H1 (cell line): Measurements from ENCODE around the gene MAPK11. TPM values are rescaled to one million over a fixed set of nuclear protein-coding genes. Genes with fewer than 3 reads are reported as not detected.

Experiments used
- CTCF ChIA-PET: fragments of 300-600 bp; sonication (Branson Sonifier 250); formaldehyde crosslinking; loops from one replicate; lab custom pipeline; 2021; ENCODE audit not compliant: partially characterized antibody; lab: Charles Lee
- POLR2A ChIA-PET: fragments of 300-600 bp; sonication (Branson Sonifier 250); formaldehyde crosslinking; loops from one replicate; lab custom pipeline; 2021; ENCODE audit warnings: inconsistent platforms; ENCODE audit not compliant: partially characterized antibody; lab: Charles Lee
- DNase-seq, 2 experiments: peaks; one replicate each; pipeline versions ENCODE4 v3.0.0 to v3.0.0-alpha.2; 2010 to 2022; ENCODE audit warnings: low spot score in 2 of 2, low read depth in 1 of 2, mixed read lengths in 1 of 2
- FAIRE-seq: peaks from 2 replicates; lab custom pipeline; 2011; peaks lifted over from hg19 to GRCh38; lab: Jason Lieb, UNC
- H2AFZ ChIP-seq: 2 replicates; pipeline ENCODE4 v1.8.1; 2012; ENCODE audit warnings: low read length, inconsistent platforms
- H2AK5ac ChIP-seq: 2 replicates; pipeline ENCODE4 v1.6.1; 2013; ENCODE audit warnings: low read depth, low read length
- H2BK120ac ChIP-seq: replicated peaks from 2 replicates; pipeline ENCODE3; 2013; ENCODE audit warnings: low read depth, low read length, inconsistent platforms
- H2BK12ac ChIP-seq: 2 replicates; pipeline ENCODE4 v1.6.1; 2013; ENCODE audit warnings: low read depth, low read length
- H2BK15ac ChIP-seq: 2 replicates; pipeline ENCODE4 v1.6.1; 2013; ENCODE audit warnings: low read length
- H2BK20ac ChIP-seq: 2 replicates; pipeline ENCODE4 v1.6.1; 2013; ENCODE audit warnings: low read length
- H2BK5ac ChIP-seq: 2 replicates; pipeline ENCODE4 v1.6.1; 2013; ENCODE audit warnings: low read depth, low read length
- H3K14ac ChIP-seq: 2 replicates; pipeline ENCODE4 v1.6.1; 2013; ENCODE audit warnings: inconsistent platforms; ENCODE audit not compliant: insufficient read length
- H3K18ac ChIP-seq: 2 replicates; pipeline ENCODE4 v1.6.1; 2013; ENCODE audit warnings: low read length; ENCODE audit errors: extremely low read depth
- H3K23ac ChIP-seq: 2 replicates; pipeline ENCODE4 v1.6.1; 2013; ENCODE audit warnings: inconsistent platforms; ENCODE audit not compliant: insufficient read length
- H3K23me2 ChIP-seq: 2 replicates; pipeline ENCODE4 v1.6.1; 2013; ENCODE audit warnings: low read depth, low read length
- H3K27ac ChIP-seq: 2 replicates; pipeline ENCODE4 v1.6.1; 2011; ENCODE audit warnings: low read depth, low read length, inconsistent platforms
- H3K27me3 ChIP-seq, 4 experiments: replicated peaks in 1 of 4; 1 replicate in 1 of 4; 2 replicates in 3 of 4; pipeline versions ENCODE4 v1.6.1 to v1.8.1; 2011 to 2013; ENCODE audit warnings: low read length in 3 of 4, mild to moderate bottlenecking in 3 of 4, inconsistent platforms in 2 of 4, mixed read lengths in 2 of 4, moderate library complexity in 1 of 4; ENCODE audit not compliant: control insufficient read depth in 3 of 4, insufficient read depth in 3 of 4; ENCODE audit errors: extremely low read depth in 1 of 4
- H3K36me3 ChIP-seq, 4 experiments: 2 replicates each; pipeline versions ENCODE4 v1.6.1 to v1.8.1; 2011 to 2013; ENCODE audit warnings: mild to moderate bottlenecking in 4 of 4, low read length in 3 of 4, moderate library complexity in 2 of 4, control low read depth in 1 of 4, inconsistent platforms in 1 of 4; ENCODE audit not compliant: insufficient read depth in 4 of 4, control insufficient read depth in 2 of 4
- H3K4ac ChIP-seq: replicated peaks from 2 replicates; pipeline ENCODE3; 2013; ENCODE audit warnings: low read length, low read depth, mixed read lengths, inconsistent platforms; ENCODE audit not compliant: insufficient read length
- H3K4me1 ChIP-seq, 4 experiments: replicated peaks in 1 of 4; 1 replicate in 1 of 4; 2 replicates in 3 of 4; pipeline versions ENCODE4 v1.6.1 to v1.8.1; 2011 to 2013; ENCODE audit warnings: low read length in 3 of 4, inconsistent platforms in 2 of 4, mixed read lengths in 1 of 4; ENCODE audit not compliant: insufficient read depth in 4 of 4, control insufficient read depth in 3 of 4
- H3K4me2 ChIP-seq, 2 experiments: 2 replicates each; pipeline versions ENCODE4 v1.6.1 to v1.8.1; 2011 to 2013; ENCODE audit warnings: low read depth in 2 of 2, low read length in 2 of 2, control low read depth in 1 of 2, inconsistent platforms in 1 of 2, mild to moderate bottlenecking in 1 of 2; ENCODE audit not compliant: insufficient read depth in 1 of 2
- H3K4me3 ChIP-seq, 4 experiments: fragments of 200-600, 300-600 bp in 1 of 4; sonication (generic), shearing (Covaris generic), sonication (Bioruptor Twin) in 1 of 4; 2 replicates each; pipeline versions ENCODE4 v1.5.1 to v1.8.1; 2011 to 2016; ENCODE audit warnings: low read length in 4 of 4, low read depth in 3 of 4, control low read depth in 2 of 4, inconsistent platforms in 2 of 4, mild to moderate bottlenecking in 2 of 4, mixed read lengths in 1 of 4, moderate library complexity in 1 of 4; ENCODE audit not compliant: insufficient read depth in 2 of 4; ENCODE audit errors: extremely low read depth in 1 of 4
- H3K56ac ChIP-seq: replicated peaks from 2 replicates; pipeline ENCODE3; 2013; ENCODE audit warnings: low read depth, mild to moderate bottlenecking, mixed read lengths, low read length, inconsistent platforms; ENCODE audit not compliant: insufficient read length
- H3K79me1 ChIP-seq: 2 replicates; pipeline ENCODE4 v1.6.1; 2013; ENCODE audit warnings: low read depth, low read length, control low read depth
- H3K79me2 ChIP-seq, 2 experiments: 2 replicates each; pipeline versions ENCODE4 v1.6.1 to v1.8.1; 2012 to 2013; ENCODE audit warnings: low read length in 2 of 2, mild to moderate bottlenecking in 2 of 2, inconsistent platforms in 1 of 2; ENCODE audit not compliant: insufficient read depth in 2 of 2, control insufficient read depth in 1 of 2
- H3K9ac ChIP-seq, 4 experiments: replicated peaks in 1 of 4; 1 replicate in 1 of 4; 2 replicates in 3 of 4; pipeline versions ENCODE4 v1.6.1 to v1.8.1; 2011 to 2013; ENCODE audit warnings: low read depth in 3 of 4, low read length in 3 of 4, control low read depth in 2 of 4, mild to moderate bottlenecking in 2 of 4, moderate library complexity in 2 of 4, inconsistent platforms in 1 of 4; ENCODE audit errors: extremely low read depth in 1 of 4
- H3K9me3 ChIP-seq, 2 experiments: 2 replicates each; pipeline versions ENCODE4 v1.6.1 to v1.8.1; 2012 to 2013; ENCODE audit warnings: mild to moderate bottlenecking in 2 of 2, moderate library complexity in 2 of 2, control low read depth in 1 of 2, inconsistent platforms in 1 of 2, low read depth in 1 of 2, low read length in 1 of 2, mixed read lengths in 1 of 2; ENCODE audit not compliant: insufficient read depth in 2 of 2
- H4K20me1 ChIP-seq, 2 experiments: replicated peaks in 1 of 2; 2 replicates each; pipeline versions ENCODE3 to v1.8.1; 2011 to 2013; ENCODE audit warnings: inconsistent platforms in 2 of 2, low read length in 2 of 2, mild to moderate bottlenecking in 1 of 2; ENCODE audit not compliant: insufficient read depth in 2 of 2, control insufficient read depth in 1 of 2
- H4K5ac ChIP-seq: 2 replicates; pipeline ENCODE4 v1.6.1; 2013; ENCODE audit warnings: low read length, low read depth, mixed read lengths, inconsistent platforms; ENCODE audit not compliant: insufficient read length
- H4K8ac ChIP-seq: 2 replicates; pipeline ENCODE4 v1.8.0; 2013; ENCODE audit warnings: mild to moderate bottlenecking, moderate library complexity, low read length, inconsistent platforms; ENCODE audit not compliant: insufficient read depth; ENCODE audit errors: extremely low read depth
- H4K91ac ChIP-seq: replicated peaks from 2 replicates; pipeline ENCODE3; 2013; ENCODE audit warnings: low read length, mixed read lengths, inconsistent platforms; ENCODE audit not compliant: insufficient read length
- CTCF ChIP-seq, 3 experiments: IDR thresholded peaks; 1 replicate in 2 of 3; 2 replicates in 1 of 3; pipeline versions ENCODE4 v1.5.1 to v1.6.1; 2011; ENCODE audit warnings: low read length in 3 of 3, mild to moderate bottlenecking in 3 of 3, inconsistent platforms in 2 of 3, low read depth in 1 of 3, moderate library complexity in 1 of 3; ENCODE audit not compliant: insufficient read depth in 1 of 3; ENCODE audit errors: control extremely low read depth in 1 of 3
- KDM1A ChIP-seq: fragments of 200-600, 300-600 bp; sonication (generic); IDR thresholded peaks from 2 replicates; pipeline ENCODE4 v1.7.1; 2016; ENCODE audit warnings: mild to moderate bottlenecking, low read length, borderline replicate concordance
- MAFK ChIP-seq: IDR thresholded peaks from 2 replicates; pipeline ENCODE4 v1.6.1; 2012; ENCODE audit warnings: low read depth, mild to moderate bottlenecking, improper control_type of control experiment, low read length
- POLR2AphosphoS5 ChIP-seq: IDR thresholded peaks from 2 replicates; pipeline ENCODE4 v1.6.1; 2011; ENCODE audit warnings: low read depth, low read length
- RNF2 ChIP-seq: fragments of 200-900, 300-1000 bp; sonication (generic); IDR thresholded peaks from 2 replicates; pipeline ENCODE4 v1.7.1; 2016; ENCODE audit warnings: borderline replicate concordance, low read depth, mild to moderate bottlenecking, antibody characterized with exemption, low read length; ENCODE audit not compliant: poor library complexity, severe bottlenecking; ENCODE audit errors: missing control alignments
- RXRA ChIP-seq: IDR thresholded peaks from 2 replicates; pipeline ENCODE4 v1.6.1; 2011; ENCODE audit warnings: low read depth, mild to moderate bottlenecking, low read length, moderate library complexity; ENCODE audit not compliant: insufficient read depth
- SIX5 ChIP-seq: IDR thresholded peaks from 2 replicates; pipeline ENCODE4 v1.6.1; 2011; ENCODE audit warnings: mild to moderate bottlenecking, low read depth, low read length
- SP2 ChIP-seq: IDR thresholded peaks from 2 replicates; pipeline ENCODE4 v1.6.1; 2012; ENCODE audit warnings: mild to moderate bottlenecking, low read length, inconsistent platforms
- TEAD4 ChIP-seq: IDR thresholded peaks from 2 replicates; pipeline ENCODE4 v1.6.1; 2012; ENCODE audit warnings: low read depth, low read length, inconsistent platforms, mixed read lengths
- WGBS, 2 experiments: shearing (Covaris generic) in 1 of 2; methylation state at CpG; one replicate each; pipeline versions ENCODE4 v1.1.6 to v1.1.7; 2013 to 2015; ENCODE audit warnings: low lambda C conversion rate in 2 of 2, mixed read lengths in 2 of 2, inconsistent platforms in 1 of 2, low coverage in 1 of 2, missing lambda C conversion rate in 1 of 2; ENCODE audit not compliant: insufficient replicate concordance in 2 of 2, insufficient coverage in 1 of 2, insufficient read length in 1 of 2; ENCODE audit errors: extremely low coverage in 1 of 2, missing lambda C conversion rate in 1 of 2; 5-methylcytosine and 5-hydroxymethylcytosine counted together
- polyA plus RNA-seq, 7 experiments: library from polyadenylated mRNA; depleted of rRNA in 3 of 7; stranded (reverse) in 5 of 7; unstranded in 2 of 7; fragments of >200 nt in 5 of 7; fragments of 200-250 nt in 2 of 7; gene quantifications; 1 replicate in 5 of 7; 2 replicates in 1 of 7; 4 replicates in 1 of 7; pipeline versions ENCODE4 v1.2.1 to v1.2.3, GENCODE V29; 2011 to 2013; ENCODE audit warnings: missing spikeins in 2 of 7, mixed read lengths in 2 of 7
- total RNA-seq: library from RNA; stranded (reverse); fragmentation: NEBNext Ultra II Directional; extraction: Animal tissue kit (Norgen Biotek cat#: 25700); gene quantifications from 2 replicates; pipeline ENCODE4 v1.2.1, GENCODE V29; 2021

The MAPK11 gene
- total and polyA plus RNA-seq, 2 of the 8 experiments (the other 6 are each of a cell fraction or from before 2014, with no cell fraction given): 0.70 to 1.5 TPM

- Histone ChIP-seq H2BK20ac (no peak overlapping the region), H3K23ac (no peak overlapping the region), H2BK5ac (no peak overlapping the region), H4K91ac (no peak overlapping the region), H3K79me1 (no peaks in the 10 kb centered on the region), H3K79me2 (no peaks in the 10 kb centered on the region), H3K4me3 (no peak overlapping the region), H2BK120ac (no peak overlapping the region), H2BK15ac (no peak overlapping the region), H3K4me2 (no peak overlapping the region), H3K18ac (no peak overlapping the region), H4K5ac (no peak overlapping the region), H2AFZ (no peak overlapping the region), H3K4me1 (peaks cover 0 to 2% (median 0%) of the 10 kb centered on the region in 4 experiments; a peak in 2 of 7 replicates), H3K9me3 (peaks cover 7 to 24% of the 10 kb centered on the region in 2 experiments; a peak in 3 of 4 replicates), H3K56ac (no peak overlapping the region), H3K4ac (no peak overlapping the region), H2BK12ac (no peak overlapping the region), H4K8ac (no peak overlapping the region; the same call in 1 of the 2 replicates), H3K27ac (no peak overlapping the region), H3K14ac (no peak overlapping the region), H3K27me3 (no peaks in the 10 kb centered on the region), H3K9ac (no peak overlapping the region), H3K23me2 (no peaks in the 10 kb centered on the region), H4K20me1 (peaks cover 2 to 6% of the 10 kb centered on the region in 2 experiments), H2AK5ac (no peak overlapping the region), H3K36me3 (peaks cover 24 to 91% (median 49%) of the 10 kb centered on the region in 4 experiments)
- CTCF ChIA-PET: interaction anchor here (0.8 to 3.5 kb wide), 6 partner anchors 11 to 364 kb away, joined by 3 to 12 read pairs (median 4); no protein-coding TSS in a partner anchor
- TF ChIP-seq CTCF (IDR thresholded peaks at IDR 0.05; ENCODE audit: control extremely low read depth in 1 of 3, insufficient read depth in 1 of 3, low read depth in 1 of 3, low read length in 3 of 3) (no peak), MAFK (no peak), RNF2 (no peak), SP2 (no peak), POLR2AphosphoS5 (peak; percentile 11; the same call in 1 of the 2 replicates), RXRA (no peak), KDM1A (no peak), SIX5 (no peak), TEAD4 (no peak)
- 95% methylated on average over 15 of the region's 38 CpGs; no CpG with 5 or more reads in 1 of the 2 experiments for WGBS, 2 experiments
- FAIRE-seq (no peak), DNase-seq (no peak)
- POLR2A ChIA-PET: interaction anchor here (0.7 to 1.2 kb wide), 3 partner anchors 13 to 42 kb away, joined by 3 to 4 read pairs (median 3); no protein-coding TSS in a partner anchor
Measured at GRCh38 chr22:50280022-50280707, 10.0 kb upstream of the MAPK11 start.
